SJSA1 (cell line): Measurements from ENCODE around the gene IWS1. TPM values are rescaled to one million over a fixed set of nuclear protein-coding genes. Genes with fewer than 3 reads are reported as not detected.
A peak's percentile ranks its signal among the peaks of the same experiment; 100 is the strongest.
"Not testable (repeated sequence)": the region's sequence is repeated elsewhere in the genome, so short reads cannot be mapped to it uniquely, and the experiment has no call there.

Experiments
- DNase-seq, 2 experiments: peaks; one replicate each; pipeline ENCODE4 v3.0.0-alpha.2; 2015 to 2020; ENCODE audit warnings: low spot score in 2 of 2, low read depth in 1 of 2
- H3K27ac ChIP-seq: fragments of 250-450 bp; sonication (Bioruptor Pico); 2 replicates; pipeline ENCODE4 v1.5.1; 2020; ENCODE audit warnings: mild to moderate bottlenecking, moderate library complexity
- H3K27me3 ChIP-seq: fragments of 250-450 bp; sonication (Bioruptor Pico); replicated peaks from 2 replicates; pipeline ENCODE4 v1.5.1; 2020; ENCODE audit warnings: mild to moderate bottlenecking, moderate library complexity
- H3K36me3 ChIP-seq: fragments of 250-450 bp; sonication (Bioruptor Pico); 2 replicates; pipeline ENCODE4 v1.5.1; 2020; ENCODE audit warnings: mild to moderate bottlenecking
- H3K4me1 ChIP-seq: fragments of 250-450 bp; sonication (Bioruptor Pico); replicated peaks from 2 replicates; pipeline ENCODE4 v1.6.1; 2021; ENCODE audit warnings: mild to moderate bottlenecking
- H3K4me3 ChIP-seq: fragments of 250-450 bp; sonication (Bioruptor Pico); 2 replicates; pipeline ENCODE4 v1.5.1; 2020; ENCODE audit warnings: mild to moderate bottlenecking
- H3K9me3 ChIP-seq: fragments of 250-450 bp; sonication (Bioruptor Pico); replicated peaks from 2 replicates; pipeline ENCODE4 v1.5.1; 2020; ENCODE audit warnings: mild to moderate bottlenecking
- total RNA-seq: library from RNA; depleted of rRNA; stranded (reverse); fragments of >200 nt; shearing (Covaris generic); gene quantifications from 2 replicates; pipeline ENCODE4 v1.2.3, GENCODE V29; 2014

The IWS1 gene
- total RNA-seq, 1 experiment from 2014 or later = 73.7 TPM

DNA sequence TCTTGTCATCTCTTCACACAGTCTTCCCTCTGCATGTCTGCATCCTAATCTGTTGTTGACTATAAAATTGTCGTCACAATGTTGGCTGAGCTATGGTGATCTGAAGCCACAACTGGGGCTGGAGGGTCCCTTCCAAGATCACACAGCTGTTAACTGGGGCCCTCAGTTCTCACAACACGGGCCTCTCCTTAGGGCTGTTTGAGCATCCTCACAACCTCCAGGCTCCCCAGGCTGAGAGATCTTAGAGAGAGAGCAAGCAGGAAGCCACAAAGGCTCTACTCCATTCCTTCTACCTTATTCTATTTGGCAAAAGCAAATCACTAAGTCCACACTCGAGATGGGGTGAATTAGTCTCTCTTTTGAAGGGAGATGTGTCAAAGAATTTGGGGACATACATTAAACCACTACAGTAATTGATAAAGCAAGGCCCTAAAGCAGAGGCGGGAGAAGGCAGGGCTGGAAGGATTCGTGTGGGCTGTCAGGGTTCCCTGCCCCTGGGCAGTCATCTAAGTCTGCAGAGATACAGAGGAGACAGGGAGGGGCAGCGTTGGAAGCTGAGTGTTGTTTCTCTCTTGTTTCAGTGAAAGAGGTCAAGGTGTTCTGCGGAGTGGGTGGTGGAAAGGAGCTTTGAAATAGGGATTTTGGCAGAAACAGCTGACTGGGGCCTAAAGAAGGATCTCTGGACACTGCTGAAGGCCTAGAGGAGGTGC, 25.1 kb upstream of the IWS1 start:
- H3K36me3 ChIP-seq = no peaks in the 10 kb centered on the region
- H3K4me1 ChIP-seq = no peaks in the 10 kb centered on the region
- peaks cover 16% of the 10 kb centered on the region; the same call in 1 of the 2 replicates for H3K27me3 ChIP-seq
- DNase-seq = no peak
- H3K4me3 ChIP-seq = no peak overlapping the region
- H3K27ac ChIP-seq = no peak overlapping the region
- H3K9me3 ChIP-seq = 0 out of 2 replicates have a peak, but pooled peaks cover under 1% of the 10 kb centered on the region

DNA sequence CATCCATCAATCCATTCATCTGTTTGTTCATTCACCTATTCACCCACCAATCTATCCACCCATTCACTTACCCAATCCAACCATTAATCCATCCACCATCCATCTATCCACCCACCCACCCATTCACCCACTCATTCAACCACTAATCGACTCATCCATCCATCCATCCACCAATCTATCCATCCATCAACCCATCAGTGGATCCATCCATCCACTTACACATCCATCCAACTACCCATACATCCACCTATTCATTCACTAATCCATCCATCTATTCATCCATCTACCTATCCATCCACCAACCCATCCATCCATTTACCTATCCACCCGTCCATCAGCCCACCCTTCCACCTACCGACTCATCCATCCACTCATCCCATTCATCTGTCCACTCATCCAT, 20.5 kb upstream of the IWS1 start:
- Histone ChIP-seq H3K27me3 (no peaks in the 10 kb centered on the region; the same call in 1 of the 2 replicates), H3K4me3 (no peak overlapping the region), H3K9me3 (no peaks in the 10 kb centered on the region), H3K4me1 (no peaks in the 10 kb centered on the region), H3K36me3 (no peaks in the 10 kb centered on the region), H3K27ac (no peak overlapping the region)
- DNase-seq = no peak

DNA sequence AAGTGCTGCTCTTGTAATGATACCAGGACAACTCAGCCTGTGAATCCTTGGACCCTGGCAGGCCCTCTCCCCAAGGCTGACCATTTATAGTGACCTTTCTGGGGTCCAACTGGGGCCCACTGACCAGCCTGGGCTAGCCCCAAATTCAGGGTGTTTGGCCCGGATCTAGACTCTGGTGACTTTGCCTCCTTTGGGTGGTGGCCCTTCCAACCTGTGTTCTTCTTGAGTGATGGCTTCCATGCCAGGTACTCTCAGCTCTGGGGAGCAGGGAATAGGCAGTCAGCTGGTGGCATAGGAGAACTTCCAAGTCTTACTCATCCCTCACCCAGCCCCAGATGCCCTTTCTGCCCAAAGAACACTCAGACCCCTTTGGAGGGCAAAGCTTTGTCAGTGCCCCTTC, 19.5 kb upstream of the IWS1 start:
- Histone ChIP-seq H3K4me1 (no peaks in the 10 kb centered on the region), H3K27me3 (no peaks in the 10 kb centered on the region; the same call in 1 of the 2 replicates), H3K9me3 (no peaks in the 10 kb centered on the region), H3K36me3 (no peaks in the 10 kb centered on the region), H3K27ac (no peak overlapping the region), H3K4me3 (no peak overlapping the region)
- no peak for DNase-seq

DNA sequence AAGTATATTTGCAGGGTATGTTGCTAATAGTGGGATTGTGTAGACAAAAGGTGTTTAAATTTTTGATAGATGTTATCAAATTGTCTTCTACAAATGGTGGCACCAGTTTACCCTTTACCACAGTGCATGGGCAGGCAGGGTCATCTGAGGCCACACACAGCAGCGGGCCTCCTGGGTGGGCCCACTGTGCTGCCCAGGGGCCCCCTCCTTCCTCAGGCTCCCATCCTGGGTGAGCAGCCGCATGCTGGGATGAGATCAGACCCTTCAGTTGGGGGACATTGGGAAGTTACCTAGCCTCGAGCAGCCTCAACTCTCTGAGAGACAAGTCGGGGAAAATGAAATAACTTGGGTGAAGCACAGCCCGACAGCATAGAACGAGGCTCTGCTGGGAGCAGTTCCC, 18.9 kb upstream of the IWS1 start:
- Histone ChIP-seq H3K9me3 (no peaks in the 10 kb centered on the region), H3K27ac (no peak overlapping the region), H3K4me3 (no peak overlapping the region), H3K4me1 (no peaks in the 10 kb centered on the region), H3K36me3 (no peaks in the 10 kb centered on the region), H3K27me3 (no peaks in the 10 kb centered on the region; the same call in 1 of the 2 replicates)
- DNase-seq = no peak

DNA sequence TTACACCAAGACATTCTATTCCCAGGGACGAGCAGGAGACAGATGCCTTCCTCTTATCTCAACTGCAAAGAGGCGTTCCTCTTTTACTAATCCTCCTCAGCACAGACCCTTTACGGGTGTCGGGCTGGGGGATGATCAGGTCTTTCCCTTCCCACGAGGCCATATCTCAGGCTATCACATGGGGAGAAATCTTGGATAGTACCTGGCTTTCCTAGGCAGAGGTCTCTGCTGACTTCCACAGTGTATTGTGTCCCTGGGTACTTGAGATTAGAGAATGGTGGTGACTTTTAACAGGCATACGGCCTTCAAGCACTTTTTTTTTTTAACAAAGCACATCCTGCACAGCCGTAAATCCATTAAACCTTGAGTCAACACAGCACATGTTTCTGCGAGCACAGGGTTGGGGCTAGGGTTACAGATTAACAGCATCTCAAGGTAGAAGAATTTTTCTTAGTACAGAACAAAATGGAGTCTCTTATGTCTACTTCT, 16.8 kb upstream of the IWS1 start:
- not testable (repeated sequence) for H3K36me3 ChIP-seq, DNase-seq, H3K27ac ChIP-seq, H3K9me3 ChIP-seq, H3K4me1 ChIP-seq, H3K27me3 ChIP-seq, H3K4me3 ChIP-seq

DNA sequence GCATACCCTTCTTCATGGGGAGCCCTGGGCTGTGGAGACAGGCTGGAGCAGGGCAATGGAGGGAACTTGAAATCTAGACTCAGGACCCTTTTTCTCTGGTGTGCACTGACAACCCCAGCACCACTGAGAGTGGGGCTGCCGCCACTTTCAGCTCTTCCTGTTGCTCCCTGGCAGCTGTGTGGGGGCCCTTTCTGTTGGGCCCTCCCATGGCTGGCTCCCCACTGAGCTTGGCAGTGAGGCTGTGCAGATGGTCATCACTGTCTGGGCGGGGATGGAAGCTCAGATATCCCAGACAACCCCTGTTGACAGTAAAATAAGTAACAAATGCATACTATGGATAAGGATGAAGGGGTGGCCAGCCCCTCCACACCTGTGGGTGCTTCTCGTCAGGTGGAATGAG, 15.9 kb upstream of the IWS1 start:
- no peaks in the 10 kb centered on the region for H3K9me3 ChIP-seq
- H3K36me3 ChIP-seq = no peaks in the 10 kb centered on the region
- no peak for DNase-seq
- peaks cover 2% of the 10 kb centered on the region for H3K4me1 ChIP-seq
- H3K27me3 ChIP-seq = no peaks in the 10 kb centered on the region
- no peak overlapping the region for H3K4me3 ChIP-seq
- H3K27ac ChIP-seq = no peak overlapping the region

DNA sequence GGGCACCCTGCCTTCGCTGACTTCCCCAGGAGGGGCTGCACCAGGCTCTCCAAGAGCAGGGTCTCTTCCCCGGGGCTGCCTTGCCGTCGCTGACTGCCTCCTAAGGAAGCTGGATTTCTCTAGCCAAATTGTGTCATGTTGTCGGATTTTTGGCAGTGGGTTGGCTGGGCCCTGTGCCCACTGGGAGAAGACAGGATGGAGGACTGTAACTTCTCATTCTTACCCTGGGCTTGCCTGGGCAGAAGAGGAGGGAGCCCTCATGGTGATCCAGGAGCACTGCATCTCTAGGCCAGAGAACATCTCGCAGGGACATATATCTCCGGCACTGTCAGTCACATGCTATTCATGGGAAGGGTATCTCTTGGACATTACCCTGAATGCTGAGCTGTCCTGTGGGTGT, 15.5 kb upstream of the IWS1 start:
- no peak for DNase-seq

DNA sequence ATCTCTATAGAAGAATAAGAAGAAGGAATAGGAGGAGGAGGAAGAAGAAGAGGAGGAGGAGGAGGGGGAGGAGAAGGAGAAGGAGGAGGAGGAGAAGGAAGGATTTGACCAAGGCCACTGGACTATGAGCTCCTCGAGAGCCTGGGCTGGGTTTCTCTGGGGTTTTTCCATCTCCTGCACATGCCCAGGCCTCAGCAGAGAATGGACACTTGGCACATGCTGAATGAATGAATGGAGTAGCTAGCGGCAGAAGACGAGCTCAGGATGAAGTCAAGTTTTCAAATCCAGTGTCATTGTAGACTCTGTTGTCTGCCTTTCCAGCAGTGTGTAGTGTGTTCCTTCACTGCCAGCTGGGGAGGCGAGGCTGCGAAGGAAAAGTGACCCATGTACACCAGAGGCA, 11.4 kb upstream of the IWS1 start:
- no peaks in the 10 kb centered on the region for H3K9me3 ChIP-seq
- no peak overlapping the region for H3K27ac ChIP-seq
- H3K27me3 ChIP-seq = no peaks in the 10 kb centered on the region
- no peak for DNase-seq
- H3K4me1 ChIP-seq = peaks cover 10% of the 10 kb centered on the region
- no peak overlapping the region for H3K4me3 ChIP-seq
- H3K36me3 ChIP-seq = no peaks in the 10 kb centered on the region

More for the DNA sequence above, 15.5 kb upstream of the IWS1 start:
- Histone ChIP-seq H3K27ac (no peak overlapping the region), H3K9me3 (no peaks in the 10 kb centered on the region), H3K4me1 (peaks cover 6% of the 10 kb centered on the region), H3K27me3 (no peaks in the 10 kb centered on the region), H3K36me3 (no peaks in the 10 kb centered on the region), H3K4me3 (no peak overlapping the region)

DNA sequence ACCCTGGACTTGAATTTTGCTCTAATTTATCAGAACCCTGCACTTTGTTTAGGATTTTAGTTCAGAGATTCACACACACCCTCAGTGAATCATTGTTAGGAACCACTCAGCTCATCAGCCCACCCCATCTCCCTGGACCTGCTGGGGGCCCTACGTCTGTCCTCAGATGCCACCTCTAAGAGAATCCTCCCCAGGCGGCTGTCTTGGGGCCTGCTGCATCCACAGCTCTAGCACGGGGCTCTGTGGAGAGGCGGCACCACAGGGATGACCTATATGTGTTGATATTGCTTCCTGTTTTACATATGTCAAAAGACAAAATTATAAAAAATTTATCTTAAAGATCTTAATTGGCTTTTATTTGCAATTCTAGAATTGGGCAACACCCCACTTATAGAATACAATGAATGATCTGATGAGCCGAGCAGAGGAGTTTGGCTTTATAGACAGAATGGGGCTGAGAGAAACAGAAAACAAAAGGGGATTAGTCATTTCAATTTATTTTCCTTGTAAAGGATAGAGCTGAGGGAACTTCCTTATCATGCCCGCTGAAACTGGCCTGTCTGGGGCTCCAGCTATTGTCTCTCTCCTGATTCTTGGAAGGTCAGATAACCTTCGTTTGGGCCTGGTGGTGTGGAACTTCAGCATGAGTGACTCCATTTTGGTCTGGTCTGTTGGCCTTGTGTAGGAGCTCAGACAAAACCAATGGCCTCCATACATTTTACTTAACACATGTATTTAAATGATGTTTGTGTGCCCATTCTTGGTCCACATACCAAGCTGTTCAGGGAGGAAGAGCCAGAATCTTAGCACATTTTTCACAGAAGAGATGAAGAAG, 10.6 kb upstream of the IWS1 start:
- no peak overlapping the region for H3K27ac ChIP-seq
- no peaks in the 10 kb centered on the region for H3K36me3 ChIP-seq
- DNase-seq = peak in 1 of 2 experiments; percentile 34
- no peaks in the 10 kb centered on the region for H3K9me3 ChIP-seq
- H3K4me3 ChIP-seq = no peak overlapping the region
- H3K4me1 ChIP-seq = peaks cover 10% of the 10 kb centered on the region
- no peaks in the 10 kb centered on the region for H3K27me3 ChIP-seq

DNA sequence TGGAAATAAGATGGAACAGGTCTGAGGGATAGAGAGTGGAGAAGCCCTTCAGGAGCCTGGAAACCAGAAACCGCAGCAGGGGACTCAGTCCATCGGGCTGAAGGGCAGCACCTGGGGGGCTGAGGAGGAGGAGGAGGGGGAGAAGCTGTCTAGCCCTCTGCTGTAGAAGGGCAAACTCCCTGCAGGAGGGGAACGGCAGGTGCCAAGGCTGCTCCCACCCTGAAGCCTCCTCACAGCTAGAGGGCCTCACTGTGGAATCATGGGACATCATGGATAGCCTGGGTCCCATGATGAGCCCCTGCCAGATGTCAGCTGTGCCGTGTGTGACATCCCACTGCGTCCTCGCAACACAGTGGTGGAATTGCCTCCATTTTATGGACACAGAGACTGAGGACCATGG, 9.6 kb upstream of the IWS1 start:
- Histone ChIP-seq H3K36me3 (no peaks in the 10 kb centered on the region), H3K9me3 (no peaks in the 10 kb centered on the region), H3K4me1 (peaks cover 13% of the 10 kb centered on the region), H3K4me3 (no peak overlapping the region), H3K27ac (no peak overlapping the region), H3K27me3 (no peaks in the 10 kb centered on the region)
- no peak for DNase-seq

DNA sequence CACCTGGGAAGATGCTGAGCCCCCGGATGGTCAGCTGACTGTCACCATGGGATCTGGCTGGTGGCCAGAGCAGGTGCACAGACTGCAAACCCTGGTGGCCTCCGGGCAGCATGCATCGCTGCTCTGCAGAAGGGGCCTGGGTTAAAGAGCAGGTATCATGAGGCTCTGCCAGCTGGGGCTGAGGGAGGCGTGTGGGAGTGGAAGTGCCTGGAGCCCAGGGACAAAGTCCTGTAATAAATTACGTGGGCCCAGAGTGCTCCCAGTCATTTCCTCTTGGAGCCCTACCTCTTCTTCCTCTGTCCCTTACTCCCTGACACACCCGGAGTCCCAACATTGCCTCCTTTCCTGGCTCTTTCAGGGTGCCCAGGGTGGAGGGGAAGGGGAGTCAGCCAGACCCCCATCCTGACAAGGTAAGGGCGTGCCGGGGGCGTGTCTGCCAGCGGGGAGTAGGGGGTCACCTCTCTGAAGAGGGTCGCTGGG, 9.2 kb upstream of the IWS1 start, which contains the start of gene MYO7B:
TSS of gene MYO7B (plus strand) at position 262 of the 480 bp plus-strand sequence. CDS start 24,040 bp downstream, outside the sequence.
- Histone ChIP-seq H3K36me3 (no peaks in the 10 kb centered on the region), H3K4me3 (no peak within 1 kb of the TSS)

DNA sequence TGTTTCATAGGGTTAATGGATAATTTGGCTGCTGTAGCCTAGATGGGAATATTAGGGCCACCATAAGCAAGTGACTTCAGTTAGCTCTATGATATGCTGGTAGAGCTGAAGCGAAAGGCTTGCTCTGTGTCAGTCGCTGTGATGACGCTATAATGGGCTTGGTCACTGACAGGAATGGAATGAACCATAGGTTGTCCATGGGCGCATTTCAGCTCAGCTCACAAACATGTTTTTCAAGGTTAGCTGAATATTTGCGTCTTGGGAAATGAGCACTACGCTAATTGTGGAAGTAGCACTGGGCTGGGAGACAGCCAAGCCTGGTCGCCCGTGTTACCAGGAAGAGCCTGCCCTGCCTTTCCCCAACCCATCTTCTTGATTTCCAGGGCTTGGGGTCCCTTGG, 6.0 kb upstream of the IWS1 start:
- no peak for DNase-seq
- no peak overlapping the region for H3K4me3 ChIP-seq
- H3K4me1 ChIP-seq = peaks cover 21% of the 10 kb centered on the region
- H3K27ac ChIP-seq = no peak overlapping the region
- H3K36me3 ChIP-seq = no peaks in the 10 kb centered on the region
- no peaks in the 10 kb centered on the region for H3K27me3 ChIP-seq
- no peaks in the 10 kb centered on the region for H3K9me3 ChIP-seq

More for the DNA sequence above, 9.2 kb upstream of the IWS1 start, which contains the start of gene MYO7B:
- H3K4me1 ChIP-seq = peaks cover 18% of the 10 kb centered on the region
- H3K27me3 ChIP-seq = no peaks in the 10 kb centered on the region
- no peak for DNase-seq
- H3K9me3 ChIP-seq = no peaks in the 10 kb centered on the region
- H3K27ac ChIP-seq = no peak within 1 kb of the TSS

DNA sequence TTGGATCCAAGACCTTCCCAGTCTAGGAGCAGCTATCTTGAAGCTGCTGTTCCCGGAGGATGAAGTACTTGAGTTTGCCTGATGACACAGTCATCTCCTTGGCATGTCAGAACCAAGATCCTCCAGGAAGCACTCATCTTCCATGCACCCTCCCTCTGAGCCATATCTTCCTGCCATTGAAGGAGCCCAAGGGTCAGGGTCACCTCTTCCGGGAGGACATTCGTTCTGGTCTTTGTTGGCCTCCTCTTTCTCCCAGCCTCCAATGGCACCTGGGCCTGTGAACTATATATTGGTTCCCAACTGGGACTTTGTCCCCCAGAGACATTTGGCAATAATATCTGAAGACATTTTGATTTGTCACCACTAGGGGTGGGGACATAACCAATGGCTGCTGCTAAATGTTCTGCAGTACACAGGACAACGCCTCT, 4.9 kb upstream of the IWS1 start:
- H3K9me3 ChIP-seq = no peaks in the 10 kb centered on the region
- no peak for DNase-seq
- H3K36me3 ChIP-seq = peaks cover under 1% of the 10 kb centered on the region; the same call in 1 of the 2 replicates
- peaks cover 18% of the 10 kb centered on the region for H3K4me1 ChIP-seq
- no peak overlapping the region for H3K27ac ChIP-seq
- H3K27me3 ChIP-seq = no peaks in the 10 kb centered on the region
- no peak overlapping the region for H3K4me3 ChIP-seq
